BJ (cell line): Measurements from ENCODE around the gene ARL5C. TPM values are rescaled to one million over a fixed set of nuclear protein-coding genes. Genes with fewer than 3 reads are reported as not detected.

Experiments
- CTCF ChIA-PET: fragments of 350-600 bp; formaldehyde crosslinking; extraction: SDS; loops from one replicate; lab custom pipeline; 2021; ENCODE audit warnings: antibody characterized with exemption, inconsistent platforms; lab: Yijun Ruan, JAX
- POLR2A ChIA-PET: fragments of 300-600 bp; sonication (Branson Sonifier 250); formaldehyde crosslinking; extraction: SDS; loops from one replicate; lab custom pipeline; 2021; ENCODE audit warnings: antibody characterized with exemption; lab: Charles Lee
- DNase-seq: peaks from one replicate; pipeline ENCODE4 v3.0.0-alpha.2; 2011; ENCODE audit warnings: low read depth
- H3K27me3 ChIP-seq: 2 replicates; pipeline ENCODE4 v1.6.0; 2011; ENCODE audit warnings: low read length; ENCODE audit not compliant: control insufficient read depth, insufficient read depth
- H3K36me3 ChIP-seq: 2 replicates; pipeline ENCODE4 v1.5.1; 2011; ENCODE audit warnings: low read length; ENCODE audit not compliant: control insufficient read depth, insufficient read depth
- H3K4me3 ChIP-seq: 2 replicates; pipeline ENCODE4 v1.5.1; 2011; ENCODE audit warnings: low read depth, mild to moderate bottlenecking, control low read depth, low read length
- polyA plus RNA-seq: library from polyadenylated mRNA; depleted of rRNA; stranded (reverse); fragments of >200 nt; gene quantifications from 2 replicates; pipeline ENCODE4 v1.2.3, GENCODE V29; 2011
- TF ChIP-seq, protein P1 (sequence below): IDR thresholded peaks from 2 replicates; pipeline ENCODE4 v1.5.1; 2011; ENCODE audit warnings: low read depth, mild to moderate bottlenecking, control low read depth, inconsistent platforms, low read length, moderate library complexity; ENCODE audit not compliant: insufficient read depth

Gene ARL5C
- polyA plus RNA-seq, 1 experiment = not detected

DNA sequence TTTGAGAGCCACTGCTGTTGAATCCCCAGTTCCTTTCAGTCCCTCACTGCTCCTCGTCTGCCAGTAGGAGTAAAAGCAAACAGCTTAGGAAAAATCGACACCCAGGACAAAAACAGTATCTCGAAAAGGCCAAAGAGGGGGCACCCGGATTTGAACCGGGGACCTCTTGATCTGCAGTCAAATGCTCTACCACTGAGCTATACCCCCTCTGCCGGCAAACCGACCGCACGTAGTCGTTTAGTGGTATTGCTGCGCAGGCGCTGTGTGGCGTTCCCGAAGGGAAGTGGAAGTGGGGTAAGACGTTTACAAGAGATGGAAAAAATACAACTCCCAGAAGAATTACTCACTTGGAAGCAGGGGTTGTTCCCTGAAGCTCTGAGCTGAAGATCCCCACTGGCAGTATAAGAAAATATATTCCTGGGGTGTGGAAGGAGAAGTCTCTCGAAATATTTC, 12.3 kb downstream of the ARL5C start:
- Histone ChIP-seq H3K27me3 (peaks cover 9% of the 10 kb centered on the region), H3K4me3 (peak overlapping the region; percentile 96), H3K36me3 (no peaks in the 10 kb centered on the region)
- TF ChIP-seq, protein P1, sequence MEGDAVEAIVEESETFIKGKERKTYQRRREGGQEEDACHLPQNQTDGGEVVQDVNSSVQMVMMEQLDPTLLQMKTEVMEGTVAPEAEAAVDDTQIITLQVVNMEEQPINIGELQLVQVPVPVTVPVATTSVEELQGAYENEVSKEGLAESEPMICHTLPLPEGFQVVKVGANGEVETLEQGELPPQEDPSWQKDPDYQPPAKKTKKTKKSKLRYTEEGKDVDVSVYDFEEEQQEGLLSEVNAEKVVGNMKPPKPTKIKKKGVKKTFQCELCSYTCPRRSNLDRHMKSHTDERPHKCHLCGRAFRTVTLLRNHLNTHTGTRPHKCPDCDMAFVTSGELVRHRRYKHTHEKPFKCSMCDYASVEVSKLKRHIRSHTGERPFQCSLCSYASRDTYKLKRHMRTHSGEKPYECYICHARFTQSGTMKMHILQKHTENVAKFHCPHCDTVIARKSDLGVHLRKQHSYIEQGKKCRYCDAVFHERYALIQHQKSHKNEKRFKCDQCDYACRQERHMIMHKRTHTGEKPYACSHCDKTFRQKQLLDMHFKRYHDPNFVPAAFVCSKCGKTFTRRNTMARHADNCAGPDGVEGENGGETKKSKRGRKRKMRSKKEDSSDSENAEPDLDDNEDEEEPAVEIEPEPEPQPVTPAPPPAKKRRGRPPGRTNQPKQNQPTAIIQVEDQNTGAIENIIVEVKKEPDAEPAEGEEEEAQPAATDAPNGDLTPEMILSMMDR = 0 out of 2 replicates have a peak, but pooled peaks have one; percentile 13
- peak; percentile 43 for DNase-seq
- POLR2A ChIA-PET = interaction anchor here (1.0 kb wide), 1 partner anchor 9 kb away, joined by 5 read pairs; no protein-coding TSS in a partner anchor
- CTCF ChIA-PET = interaction anchor here (0.6 to 12.7 kb wide), 50 partner anchors 10 to 477 kb away, joined by 3 to 234 read pairs (median 5); partner anchors contain the start of genes ARL5C, CACNB1, LASP1 and LASP1NB

DNA sequence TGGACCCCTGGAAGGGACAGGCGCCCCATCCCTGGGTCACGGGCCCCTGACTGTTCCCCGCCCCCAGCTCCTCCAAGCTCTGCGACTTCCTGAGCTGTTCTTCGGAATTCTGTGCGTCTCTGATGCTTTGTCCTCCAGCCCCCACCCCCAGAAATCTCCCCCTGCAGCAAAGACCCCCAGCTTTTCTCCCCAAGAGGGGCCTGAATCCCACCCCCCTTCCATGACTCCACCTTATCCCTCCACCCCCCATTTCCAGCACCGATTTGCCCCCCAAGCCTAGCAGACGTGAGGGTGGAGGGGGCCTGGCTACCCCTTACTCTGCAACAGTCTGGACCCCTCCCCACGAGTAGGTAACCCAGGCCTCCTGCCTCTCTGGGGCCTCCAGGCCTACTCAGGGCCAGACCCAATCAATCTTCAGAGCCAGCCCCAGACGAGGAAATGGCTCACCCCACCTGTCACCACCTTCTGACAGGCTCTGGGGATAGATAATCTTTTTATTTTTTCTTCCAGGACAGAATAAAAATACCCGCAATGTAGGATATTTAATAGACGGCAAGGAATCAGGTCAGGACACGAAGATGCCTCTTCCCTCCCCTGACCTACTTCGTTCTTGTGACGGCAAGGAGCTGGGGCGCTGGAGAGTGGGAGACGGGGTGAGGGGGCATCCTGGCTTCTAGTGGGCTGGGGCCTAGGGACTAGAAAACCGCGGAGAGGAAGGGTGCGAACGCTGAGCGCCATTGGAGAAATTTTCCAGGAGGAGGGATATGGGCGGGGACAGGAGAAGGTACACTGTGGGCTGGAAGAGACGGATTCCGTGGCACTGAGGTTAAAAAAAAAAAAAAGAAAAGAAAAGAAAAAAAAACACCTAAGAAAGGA, 13.8 kb downstream of the ARL5C start:
- DNase-seq = no peak
- Histone ChIP-seq H3K4me3 (peak overlapping the region; percentile 29), H3K27me3 (peaks cover 10% of the 10 kb centered on the region), H3K36me3 (no peaks in the 10 kb centered on the region)
- CTCF ChIA-PET = interaction anchor here (0.6 to 12.7 kb wide), 43 partner anchors 8 to 422 kb away, joined by 3 to 234 read pairs (median 4); partner anchors contain the start of genes ARL5C, CISD3, LASP1 and LASP1NB
- TF ChIP-seq, protein P1 = no peak
- POLR2A ChIA-PET = interaction anchor here (0.5 to 0.8 kb wide), 3 partner anchors 13 to 229 kb away, joined by 3 to 13 read pairs (median 4); no protein-coding TSS in a partner anchor

DNA sequence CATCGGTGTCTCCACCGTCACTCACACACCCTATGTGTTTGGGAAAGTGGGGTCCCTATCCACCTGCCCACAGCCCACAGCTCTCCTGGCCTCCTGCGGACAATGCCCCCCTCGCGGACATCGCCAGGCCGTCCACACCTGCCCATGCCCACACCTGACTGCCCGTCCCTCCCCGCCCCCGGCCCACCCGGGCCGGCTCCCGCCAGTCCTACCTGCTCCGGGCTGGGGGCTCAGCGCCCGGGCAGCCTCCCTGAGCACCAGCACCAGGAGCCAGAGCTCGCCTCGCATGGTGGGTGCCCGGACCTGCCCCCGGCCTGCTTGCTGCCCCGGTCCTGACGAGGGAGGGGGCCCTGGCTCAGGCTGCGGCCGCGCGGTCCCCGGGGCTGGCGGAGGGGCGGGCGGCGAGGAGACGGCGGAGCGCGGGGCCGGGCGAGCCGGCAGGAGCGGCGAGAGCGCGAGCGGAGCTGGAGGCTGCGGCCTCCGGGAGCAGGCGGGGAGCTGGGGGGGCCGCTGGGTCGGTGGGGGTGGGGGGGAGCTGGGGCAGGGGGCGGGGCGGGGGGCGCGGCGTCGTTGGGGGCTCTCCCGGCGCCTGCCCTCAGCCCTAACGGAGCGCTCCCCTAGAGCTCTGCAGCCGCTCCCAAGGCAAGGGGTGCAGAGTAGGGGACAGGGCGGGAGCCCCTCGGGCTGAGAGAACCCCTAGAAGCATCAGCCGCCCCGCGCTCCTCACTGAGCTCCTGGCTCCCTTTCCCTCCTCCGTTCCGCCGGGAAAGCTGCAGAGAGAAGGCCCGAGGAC, 14.6 kb downstream of the ARL5C start, which contains the start of gene PLXDC1:
Gene PLXDC1, minus strand, starts transcription at position 488 of the 793 bp plus-strand sequence. Its CDS starts 200 bp downstream, at position 288.
- Histone ChIP-seq H3K36me3 (no peaks in the 10 kb centered on the region), H3K27me3 (peaks cover 10% of the 10 kb centered on the region), H3K4me3 (peak within 1 kb of the TSS; percentile 34)
- TF ChIP-seq, protein P1 = no peak
- ChIA-PET CTCF (interaction anchor here (0.6 to 12.7 kb wide), 12 partner anchors 13 to 176 kb away, joined by 3 to 234 read pairs (median 19); partner anchors contain the start of gene ARL5C), POLR2A (interaction anchor here (0.6 kb wide), 1 partner anchor 228 kb away, joined by 3 read pairs; no protein-coding TSS in a partner anchor)
- DNase-seq = no peak

DNA sequence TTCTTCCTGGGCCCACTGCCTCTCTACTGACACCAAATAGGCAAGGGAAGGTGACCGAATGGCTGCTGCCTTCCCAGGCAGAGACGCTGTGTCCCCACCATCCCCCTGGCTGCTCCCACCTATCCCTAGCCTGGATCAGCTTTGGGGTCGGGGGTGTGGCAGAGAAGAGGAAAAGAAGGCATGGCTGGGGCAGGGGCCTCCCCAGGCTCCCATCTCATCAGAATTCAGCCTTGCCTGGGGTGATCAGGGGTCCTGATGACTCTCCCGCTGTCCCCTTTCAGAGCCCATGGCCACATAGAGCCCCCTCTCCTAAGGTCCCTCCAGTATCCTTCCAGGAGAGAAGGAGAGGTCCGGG, 15.2 kb downstream of the ARL5C start:
- ChIA-PET POLR2A (no interaction called here), CTCF (interaction anchor here (4.1 to 12.7 kb wide), 4 partner anchors 14 to 168 kb away, joined by 26 to 234 read pairs (median 60); partner anchors contain the start of gene ARL5C)
- Histone ChIP-seq H3K36me3 (no peaks in the 10 kb centered on the region), H3K4me3 (no peak overlapping the region; the same call in 1 of the 2 replicates), H3K27me3 (peaks cover 10% of the 10 kb centered on the region)
- TF ChIP-seq, protein P1 = no peak
- DNase-seq = no peak
